HG03558 (cell line): Measurements from ENCODE around the gene ZNF70.

Experiments used
- ATAC-seq: cut with Tn5 transposase; IDR thresholded peaks from one replicate; pipeline ENCODE4 v1.9.1; 2021; ENCODE audit warnings: moderate number of reproducible peaks; ENCODE audit not compliant: unreplicated experiment; ENCODE audit errors: extremely low read depth

Gene ZNF70

DNA sequence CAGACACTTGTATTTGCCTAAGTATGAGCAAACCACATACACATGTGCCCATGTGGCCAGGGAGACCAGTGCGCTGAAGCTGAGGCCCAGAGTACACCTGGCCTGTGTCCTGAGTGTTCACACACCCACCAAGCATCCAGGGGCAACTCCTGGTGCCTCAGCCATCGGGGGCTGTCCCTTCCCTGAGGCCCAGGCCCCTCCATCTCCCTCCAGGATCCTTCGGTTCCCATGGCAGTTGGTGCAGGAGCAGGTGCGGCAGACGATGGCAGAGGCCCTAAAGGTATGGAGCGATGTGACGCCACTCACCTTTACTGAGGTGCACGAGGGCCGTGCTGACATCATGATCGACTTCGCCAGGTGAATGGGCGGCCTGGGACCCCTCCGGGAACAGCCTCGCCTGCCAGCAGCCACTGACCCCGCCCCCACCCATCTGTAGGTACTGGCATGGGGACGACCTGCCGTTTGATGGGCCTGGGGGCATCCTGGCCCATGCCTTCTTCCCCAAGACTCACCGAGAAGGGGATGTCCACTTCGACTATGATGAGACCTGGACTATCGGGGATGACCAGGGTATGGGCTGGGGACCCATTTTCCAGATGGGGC lies 29.3 kb upstream of the ZNF70 start:
- ATAC-seq = no peak

DNA sequence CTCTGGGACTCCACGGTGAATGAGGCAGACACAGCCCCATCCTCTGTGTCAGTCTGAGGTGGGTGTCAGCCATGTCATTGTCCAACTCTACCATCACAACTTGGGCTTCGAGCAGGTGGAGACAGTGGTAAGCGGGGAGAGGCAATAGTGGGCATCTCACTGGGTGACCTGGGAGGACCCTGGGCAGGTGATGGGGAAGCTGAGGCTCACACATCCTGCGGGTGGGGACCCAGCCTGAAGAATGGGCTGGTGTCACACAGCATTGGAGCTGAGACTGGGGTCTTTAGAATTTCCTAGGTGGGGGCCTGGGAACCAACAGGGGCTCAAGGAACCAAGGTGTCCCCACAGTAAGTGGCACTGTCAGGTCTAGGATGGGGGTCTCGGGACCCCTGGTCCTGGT lies 28.8 kb upstream of the ZNF70 start:
- ATAC-seq = no peak

GRCh38 chr22:23779083-23779482 lies 28.2 kb upstream of the ZNF70 start:
- ATAC-seq = no peak

- no peak for ATAC-seq
Measured at GRCh38 chr22:23778577-23778900, 27.6 kb upstream of the ZNF70 start.

GRCh38 chr22:23777776-23778576 lies 27.1 kb upstream of the ZNF70 start:
- ATAC-seq = no peak

- ATAC-seq = no peak
Measured at GRCh38 chr22:23775779-23776375, 25.0 kb upstream of the ZNF70 start.

DNA sequence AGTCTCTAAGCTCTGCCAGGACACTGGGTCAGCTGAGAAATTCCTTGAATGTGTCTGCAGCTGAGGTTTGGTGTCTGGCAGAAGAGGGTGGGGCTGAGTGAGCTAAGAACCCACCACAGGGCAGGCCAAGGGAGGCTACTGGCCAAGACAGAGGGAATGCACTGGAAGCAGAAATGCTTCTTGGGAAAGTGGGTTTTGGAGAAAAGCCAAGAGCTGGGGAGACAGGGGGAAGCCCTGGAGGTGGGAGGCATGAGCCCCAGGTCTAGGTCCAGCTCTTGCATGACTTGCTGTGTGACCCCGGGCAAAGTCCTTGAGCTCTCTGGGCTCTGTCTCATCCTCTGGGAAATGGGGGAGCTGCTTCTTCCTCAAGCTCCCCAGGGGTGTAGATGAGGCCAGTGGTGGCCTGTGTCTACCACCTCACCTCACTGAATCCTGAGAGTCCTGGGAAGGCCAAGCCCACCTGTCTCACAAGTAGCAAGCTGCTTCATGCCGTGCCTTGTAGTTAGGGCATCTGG lies 24.1 kb upstream of the ZNF70 start:
- ATAC-seq = no peak

DNA sequence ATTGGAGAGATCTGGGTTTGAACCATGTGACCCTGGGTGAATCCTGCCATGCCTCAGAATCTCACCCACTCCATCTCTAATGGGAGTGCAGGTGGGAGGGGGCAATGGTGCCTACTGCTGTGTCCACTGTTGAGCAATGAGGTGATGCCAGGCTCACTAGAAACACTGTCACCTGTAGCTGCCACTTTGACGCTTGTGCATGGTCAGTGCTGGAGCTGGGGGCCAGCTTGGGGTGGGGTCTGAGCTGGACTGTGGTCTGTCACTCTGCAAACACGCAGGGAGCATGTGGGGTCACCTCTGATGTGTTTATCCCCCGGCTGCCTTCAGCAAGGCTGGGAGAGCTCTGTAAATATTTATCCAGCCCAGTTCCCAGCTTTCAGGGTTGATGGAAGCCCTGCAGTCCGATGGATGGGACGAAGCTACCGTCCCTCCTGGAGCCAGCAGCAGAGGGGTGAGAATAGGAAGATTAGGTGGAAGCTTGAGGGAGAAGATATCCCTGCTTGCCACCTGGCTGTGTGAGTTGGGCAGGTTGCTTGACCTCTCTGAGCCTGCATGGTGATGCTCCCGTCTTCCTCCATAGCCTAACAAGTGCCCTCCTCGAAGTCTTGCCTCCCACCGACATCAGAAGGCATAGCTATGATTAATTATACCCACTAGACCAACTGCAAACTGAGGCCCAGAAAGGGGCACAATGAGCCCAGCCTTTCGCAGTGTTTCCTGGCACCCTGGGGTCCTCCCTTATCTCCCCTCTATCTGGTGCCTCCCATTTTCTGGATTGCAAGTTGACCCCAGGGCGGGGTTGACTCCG lies 23.4 kb upstream of the ZNF70 start:
- no peak for ATAC-seq

DNA sequence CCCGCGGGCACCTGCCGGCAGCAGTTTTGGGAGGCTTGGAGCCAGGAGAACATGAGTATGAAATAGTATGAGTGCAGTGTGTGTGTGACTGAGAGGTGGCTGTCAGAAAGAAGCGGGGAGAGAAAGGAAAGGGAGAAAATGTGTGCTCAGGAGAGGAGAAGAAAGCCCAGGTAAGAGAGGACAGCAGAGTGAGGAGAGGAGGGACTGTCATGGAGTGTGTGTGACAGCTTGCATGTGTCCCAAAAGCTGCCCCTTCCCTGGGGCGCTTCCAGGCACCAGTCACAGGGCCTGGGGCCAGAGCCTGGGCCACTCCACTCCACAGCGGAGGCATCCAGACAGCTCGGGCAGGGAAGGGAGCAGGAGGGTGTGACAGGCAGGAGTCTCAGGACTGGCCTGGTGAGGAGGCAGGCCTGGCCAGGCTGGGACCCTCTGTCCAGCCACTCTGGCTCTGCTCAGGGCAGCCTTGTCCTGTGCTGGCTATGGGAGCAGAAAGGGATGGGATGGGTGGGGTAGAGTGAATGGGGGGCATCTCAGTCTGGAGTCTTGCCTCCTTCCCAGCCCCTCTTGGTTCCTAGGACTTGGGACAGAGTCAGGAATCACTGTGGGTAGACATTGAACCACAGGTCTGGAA lies 22.7 kb upstream of the ZNF70 start:
- ATAC-seq = no peak

- ATAC-seq = no peak
Measured at GRCh38 chr22:23772649-23773473, 21.9 kb upstream of the ZNF70 start, which contains the start of gene MMP11. MMP11 (plus strand) TSS chr22:23772849; CDS start chr22:23772871, 22 bp downstream.

DNA sequence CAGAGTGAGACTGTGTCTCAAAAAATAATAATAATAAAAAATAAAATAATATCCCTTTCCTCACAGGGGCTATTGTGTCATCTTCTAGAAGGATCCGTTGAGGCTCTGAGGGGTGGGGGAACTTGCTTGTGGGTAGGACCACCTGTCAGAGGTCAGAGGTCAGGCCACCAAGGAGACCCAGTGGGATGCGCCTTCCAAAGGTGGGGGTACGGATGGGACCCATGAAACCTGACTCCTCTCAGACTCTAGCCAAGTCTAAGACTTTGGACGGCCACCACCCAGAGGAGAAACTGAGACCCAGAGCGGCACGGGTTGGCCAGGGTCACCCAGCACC lies 21.4 kb upstream of the ZNF70 start:
- no peak for ATAC-seq

DNA sequence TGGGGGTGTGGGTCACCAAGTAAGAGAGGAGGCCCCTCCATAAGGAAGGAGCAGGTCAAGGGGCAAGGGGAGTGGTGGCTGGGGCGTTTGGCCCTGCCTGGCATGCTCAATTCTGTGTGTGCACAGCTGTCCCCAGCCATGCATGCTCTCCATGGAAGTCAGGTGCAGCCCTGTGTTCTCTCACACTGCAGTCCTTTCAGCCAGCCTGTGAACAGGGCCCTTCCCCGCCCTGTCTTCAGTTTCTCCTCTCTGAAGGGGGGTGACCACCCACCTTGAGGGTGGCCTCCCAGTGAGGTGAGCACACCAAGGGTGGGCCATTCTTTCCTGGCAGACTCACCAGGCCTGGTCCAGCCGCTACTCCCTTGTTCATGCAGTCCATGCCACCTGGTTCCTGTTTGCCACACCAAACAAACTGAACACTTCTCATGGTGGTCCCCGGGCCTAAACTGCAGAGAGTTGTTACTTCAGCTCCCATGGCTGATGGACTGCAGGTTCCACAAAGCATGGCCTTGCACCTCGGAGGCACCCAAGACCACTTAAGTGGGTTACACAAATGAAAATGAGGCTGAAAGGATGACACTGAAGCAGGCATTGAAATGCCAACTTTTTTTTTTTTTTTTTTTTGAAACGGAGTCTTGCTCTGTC lies 18.5 kb upstream of the ZNF70 start:
- ATAC-seq = no peak

DNA sequence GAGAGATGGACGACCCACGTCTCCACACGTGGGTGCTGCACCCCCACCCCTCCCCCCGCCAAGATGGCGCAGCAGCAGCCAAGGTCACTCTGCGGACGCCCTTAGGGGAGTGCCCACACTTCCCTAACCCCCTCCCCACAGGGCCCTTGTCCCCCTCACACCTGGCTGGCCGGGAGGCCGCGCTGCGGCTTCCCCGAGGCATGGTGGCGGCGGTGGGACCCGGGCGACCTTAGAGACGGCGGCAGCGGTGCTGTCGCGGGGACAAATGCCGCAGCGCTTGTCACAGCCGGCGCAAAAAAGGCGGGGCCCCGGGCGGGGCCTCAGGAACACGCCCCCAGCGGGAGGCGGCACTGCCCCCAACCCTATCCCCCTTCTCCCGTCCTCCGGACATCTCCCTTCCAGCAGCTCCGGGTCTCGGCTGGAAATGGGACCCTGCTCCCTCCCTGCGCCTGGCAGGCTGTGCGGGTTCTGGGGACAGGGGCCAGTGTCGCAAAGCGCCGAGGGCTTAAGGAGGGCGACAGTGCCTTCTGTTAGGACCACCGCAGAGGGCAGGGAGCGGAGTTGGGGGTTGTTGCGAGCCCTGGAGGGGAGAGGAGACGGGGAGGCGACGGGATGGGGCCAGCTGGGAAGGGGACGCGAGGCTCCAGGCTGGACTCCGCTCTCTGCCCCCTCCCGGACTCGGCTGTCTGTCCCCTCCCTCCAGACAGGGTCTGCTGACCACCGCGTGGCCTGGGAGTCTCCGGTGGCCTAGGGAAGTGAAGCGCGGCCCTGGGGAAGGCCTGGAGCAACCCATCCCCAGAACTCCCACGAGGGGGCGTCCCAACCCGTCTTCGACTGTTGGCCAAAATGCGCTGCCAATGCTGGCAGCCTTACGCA lies 17.0 kb upstream of the ZNF70 start, which contains the start of gene CHCHD10:
CHCHD10 (minus strand) TSS at position 300 of the 876 bp plus-strand sequence; CDS start at position 202, 98 bp downstream.
- no peak for ATAC-seq

- ATAC-seq = no peak
Measured at GRCh38 chr22:23767303-23767672, 16.4 kb upstream of the ZNF70 start.

DNA sequence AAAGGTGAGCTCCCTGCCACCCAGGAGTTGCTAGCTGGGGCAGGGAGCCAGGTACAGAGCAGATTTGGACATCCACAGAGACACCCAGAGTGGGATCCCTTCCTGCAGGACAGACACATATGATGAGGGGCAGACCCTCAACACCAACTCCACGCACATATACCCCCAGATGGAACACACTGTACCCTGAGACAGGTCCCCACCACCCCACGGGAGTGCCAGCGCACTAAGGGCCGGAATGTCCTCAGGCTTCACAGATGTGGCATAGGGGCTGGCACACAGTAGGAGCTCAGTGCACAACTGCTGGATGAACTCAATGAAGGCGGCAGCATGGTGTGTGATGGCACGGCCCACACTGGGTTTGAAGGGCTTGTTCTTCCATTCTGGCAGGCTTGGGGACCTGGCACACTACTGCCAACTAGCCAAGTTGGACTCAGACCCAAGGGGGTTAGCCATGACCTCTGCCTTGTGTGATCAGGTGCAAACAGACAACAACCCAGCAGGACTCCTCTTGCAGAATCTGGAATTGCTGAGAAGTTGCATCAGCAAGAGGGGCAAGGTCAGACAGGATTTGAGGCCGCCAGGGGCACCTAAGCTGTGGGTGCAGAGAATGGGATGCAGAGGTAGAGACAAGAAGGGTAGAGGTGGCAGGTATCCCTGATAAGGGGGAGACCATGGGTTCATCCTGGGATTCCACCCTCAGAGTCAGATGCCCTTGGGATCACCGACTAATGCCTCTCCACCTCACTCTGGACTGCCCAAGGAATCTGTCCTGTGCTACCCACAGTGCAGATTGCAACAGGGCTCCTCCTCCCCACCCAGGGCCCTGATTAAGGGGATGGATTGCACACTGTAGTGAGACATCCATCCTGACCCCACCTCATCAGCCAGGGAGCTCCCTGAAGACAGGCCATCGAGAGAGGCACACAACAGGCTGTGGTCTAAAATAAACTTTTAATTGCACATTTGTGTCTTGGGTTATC lies 14.3 kb upstream of the ZNF70 start:
- ATAC-seq = no peak

GRCh38 chr22:23763954-23764353 lies 13.0 kb upstream of the ZNF70 start:
- ATAC-seq = no peak

DNA sequence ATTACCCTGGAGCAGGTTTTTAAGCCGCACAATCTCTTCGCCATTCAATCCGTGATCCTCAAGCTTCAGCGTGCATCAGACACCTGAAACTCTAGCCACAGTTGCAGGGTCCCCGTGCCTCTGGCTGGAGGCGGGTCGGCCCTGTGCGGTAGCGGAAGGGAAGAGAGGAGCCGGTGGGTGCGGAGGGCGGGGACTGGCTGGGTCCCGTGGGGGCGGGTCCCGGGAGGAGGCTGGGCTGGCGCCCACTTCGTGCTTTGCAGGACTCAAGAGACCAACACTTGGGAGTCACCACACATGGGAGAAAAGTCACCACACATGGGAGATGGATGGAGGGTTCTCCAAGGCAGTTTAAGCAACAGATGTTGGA lies 12.7 kb upstream of the ZNF70 start:
- no peak for ATAC-seq
